Measurements from ENCODE around the gene ATP1A2. TPM values are rescaled to one million over a fixed set of nuclear protein-coding genes. Genes with fewer than 3 reads are reported as not detected.

Gene ATP1A2
- total RNA-seq, 1 donor from 2014 or later, result not detected

- no peaks in the 10 kb centered on the region for H3K36me3 Mint-ChIP-seq (ENCODE audit: low read depth)
- no peaks in the 10 kb centered on the region for H3K4me1 Mint-ChIP-seq (ENCODE audit: low read depth)
- H3K9me3 Mint-ChIP-seq, result no peaks in the 10 kb centered on the region
- H3K27me3 Mint-ChIP-seq (ENCODE audit: low read depth), result peaks cover 18% of the 10 kb centered on the region
- no peak for DNase-seq (ENCODE audit: low spot score)
- intact Hi-C loops (cut with micrococcal nuclease), result no loop called here
- no peak overlapping the region for H3K27ac Mint-ChIP-seq
- no peak overlapping the region for H3K4me3 Mint-ChIP-seq (ENCODE audit: low read depth)
Observed at GRCh38 chr1:160136121-160136925, 20.8 kb downstream of the ATP1A2 start.

- H3K9me3 Mint-ChIP-seq, result no peaks in the 10 kb centered on the region
- DNase-seq (ENCODE audit: low spot score), result no peak
- H3K27ac Mint-ChIP-seq, result no peak overlapping the region
- no peaks in the 10 kb centered on the region for H3K4me1 Mint-ChIP-seq (ENCODE audit: low read depth)
- intact Hi-C loops (cut with micrococcal nuclease), result no loop called here
- H3K36me3 Mint-ChIP-seq (ENCODE audit: low read depth), result no peaks in the 10 kb centered on the region
- H3K27me3 Mint-ChIP-seq (ENCODE audit: low read depth), result peaks cover 17% of the 10 kb centered on the region
- H3K4me3 Mint-ChIP-seq (ENCODE audit: low read depth), result no peak overlapping the region
Observed at GRCh38 chr1:160136926-160137200, 21.3 kb downstream of the ATP1A2 start.

GRCh38 chr1:160137216-160137862, 21.8 kb downstream of the ATP1A2 start:
- intact Hi-C loops (cut with micrococcal nuclease), result no loop called here
- DNase-seq (ENCODE audit: low spot score), result no peak
- Mint-ChIP-seq H3K27me3 (ENCODE audit: low read depth) (peaks cover 13% of the 10 kb centered on the region), H3K4me1 (ENCODE audit: low read depth) (no peaks in the 10 kb centered on the region), H3K9me3 (no peaks in the 10 kb centered on the region), H3K4me3 (ENCODE audit: low read depth) (no peak overlapping the region), H3K36me3 (ENCODE audit: low read depth) (no peaks in the 10 kb centered on the region), H3K27ac (no peak overlapping the region)

- H3K27me3 Mint-ChIP-seq (ENCODE audit: low read depth), result peaks cover 7% of the 10 kb centered on the region
Observed at GRCh38 chr1:160139840-160140239, 24.3 kb downstream of the ATP1A2 start.

GRCh38 chr1:160143695-160144094, 28.1 kb downstream of the ATP1A2 start:
- no peaks in the 10 kb centered on the region for H3K4me1 Mint-ChIP-seq (ENCODE audit: low read depth)
- H3K27ac Mint-ChIP-seq, result no peak overlapping the region
- H3K27me3 Mint-ChIP-seq (ENCODE audit: low read depth), result peaks cover 12% of the 10 kb centered on the region
- H3K4me3 Mint-ChIP-seq (ENCODE audit: low read depth), result no peak overlapping the region
- intact Hi-C loops (cut with micrococcal nuclease), result no loop called here
- no peak for DNase-seq (ENCODE audit: low spot score)
- no peaks in the 10 kb centered on the region for H3K9me3 Mint-ChIP-seq
- no peaks in the 10 kb centered on the region for H3K36me3 Mint-ChIP-seq (ENCODE audit: low read depth)

More at GRCh38 chr1:160139840-160140239, 24.3 kb downstream of the ATP1A2 start:
- intact Hi-C loops (cut with micrococcal nuclease), result no loop called here
- no peak for DNase-seq (ENCODE audit: low spot score)
- Mint-ChIP-seq H3K4me3 (ENCODE audit: low read depth) (no peak overlapping the region), H3K4me1 (ENCODE audit: low read depth) (no peaks in the 10 kb centered on the region), H3K27ac (no peak overlapping the region), H3K9me3 (no peaks in the 10 kb centered on the region), H3K36me3 (ENCODE audit: low read depth) (no peaks in the 10 kb centered on the region)

- Mint-ChIP-seq H3K4me3 (ENCODE audit: low read depth) (no peak overlapping the region), H3K27me3 (ENCODE audit: low read depth) (peaks cover 14% of the 10 kb centered on the region), H3K9me3 (no peaks in the 10 kb centered on the region), H3K27ac (no peak overlapping the region), H3K36me3 (ENCODE audit: low read depth) (no peaks in the 10 kb centered on the region), H3K4me1 (ENCODE audit: low read depth) (no peaks in the 10 kb centered on the region)
- DNase-seq (ENCODE audit: low spot score), result no peak
- intact Hi-C loops (cut with micrococcal nuclease), result no loop called here
Observed at GRCh38 chr1:160144921-160145320, 29.4 kb downstream of the ATP1A2 start.

- intact Hi-C loops (cut with micrococcal nuclease), result no loop called here
- Mint-ChIP-seq H3K27me3 (ENCODE audit: low read depth) (peaks cover 17% of the 10 kb centered on the region), H3K4me1 (ENCODE audit: low read depth) (no peaks in the 10 kb centered on the region), H3K27ac (no peak overlapping the region), H3K9me3 (no peaks in the 10 kb centered on the region), H3K4me3 (ENCODE audit: low read depth) (no peak overlapping the region), H3K36me3 (ENCODE audit: low read depth) (no peaks in the 10 kb centered on the region)
- no peak for DNase-seq (ENCODE audit: low spot score)
Observed at GRCh38 chr1:160146107-160146506, 30.5 kb downstream of the ATP1A2 start.

GRCh38 chr1:160148121-160148520, 32.6 kb downstream of the ATP1A2 start:
- no peak for DNase-seq (ENCODE audit: low spot score)
- intact Hi-C loops (cut with micrococcal nuclease), result no loop called here
- no peak overlapping the region for H3K27ac Mint-ChIP-seq
- no peaks in the 10 kb centered on the region for H3K4me1 Mint-ChIP-seq (ENCODE audit: low read depth)
- no peaks in the 10 kb centered on the region for H3K36me3 Mint-ChIP-seq (ENCODE audit: low read depth)
- H3K4me3 Mint-ChIP-seq (ENCODE audit: low read depth), result no peak overlapping the region
- no peaks in the 10 kb centered on the region for H3K9me3 Mint-ChIP-seq
- H3K27me3 Mint-ChIP-seq (ENCODE audit: low read depth), result peaks cover 19% of the 10 kb centered on the region

GRCh38 chr1:160149233-160149632, 33.7 kb downstream of the ATP1A2 start:
- Mint-ChIP-seq H3K4me1 (ENCODE audit: low read depth) (no peaks in the 10 kb centered on the region), H3K27ac (no peak overlapping the region), H3K9me3 (no peaks in the 10 kb centered on the region), H3K4me3 (ENCODE audit: low read depth) (no peak overlapping the region), H3K36me3 (ENCODE audit: low read depth) (no peaks in the 10 kb centered on the region), H3K27me3 (ENCODE audit: low read depth) (peaks cover 19% of the 10 kb centered on the region)
- intact Hi-C loops (cut with micrococcal nuclease), result no loop called here
- DNase-seq (ENCODE audit: low spot score), result no peak

- intact Hi-C loops (cut with micrococcal nuclease), result no loop called here
- Mint-ChIP-seq H3K36me3 (ENCODE audit: low read depth) (no peaks in the 10 kb centered on the region), H3K4me1 (ENCODE audit: low read depth) (no peaks in the 10 kb centered on the region), H3K4me3 (ENCODE audit: low read depth) (no peak overlapping the region), H3K9me3 (no peaks in the 10 kb centered on the region), H3K27me3 (ENCODE audit: low read depth) (peaks cover 20% of the 10 kb centered on the region), H3K27ac (no peak overlapping the region)
- no peak for DNase-seq (ENCODE audit: low spot score)
Observed at GRCh38 chr1:160149716-160150115, 34.2 kb downstream of the ATP1A2 start.

GRCh38 chr1:160151303-160151702, 35.7 kb downstream of the ATP1A2 start, which contains the start of gene ATP1A4:
Gene ATP1A4, plus strand, starts transcription at chr1:160151603. Its CDS starts 438 bp downstream, at chr1:160152041.
- H3K27me3 Mint-ChIP-seq (ENCODE audit: low read depth), result peaks cover 26% of the 10 kb centered on the region
- no peak for DNase-seq (ENCODE audit: low spot score)
- H3K9me3 Mint-ChIP-seq, result no peaks in the 10 kb centered on the region
- H3K36me3 Mint-ChIP-seq (ENCODE audit: low read depth), result no peaks in the 10 kb centered on the region
- no peak within 1 kb of the TSS for H3K4me3 Mint-ChIP-seq (ENCODE audit: low read depth)
- H3K27ac Mint-ChIP-seq, result no peak within 1 kb of the TSS
- H3K4me1 Mint-ChIP-seq (ENCODE audit: low read depth), result no peaks in the 10 kb centered on the region
- intact Hi-C loops (cut with micrococcal nuclease), result no loop called here

- no peak for DNase-seq (ENCODE audit: low spot score)
- Mint-ChIP-seq H3K4me1 (ENCODE audit: low read depth) (peaks cover 3% of the 10 kb centered on the region), H3K27ac (no peak overlapping the region), H3K4me3 (ENCODE audit: low read depth) (no peak overlapping the region), H3K27me3 (ENCODE audit: low read depth) (peaks cover 23% of the 10 kb centered on the region), H3K36me3 (ENCODE audit: low read depth) (no peaks in the 10 kb centered on the region), H3K9me3 (no peaks in the 10 kb centered on the region)
- intact Hi-C loops (cut with micrococcal nuclease), result no loop called here
Observed at GRCh38 chr1:160154790-160155189, 39.2 kb downstream of the ATP1A2 start.

GRCh38 chr1:160156361-160156760, 40.8 kb downstream of the ATP1A2 start:
- Mint-ChIP-seq H3K4me3 (ENCODE audit: low read depth) (no peak overlapping the region), H3K9me3 (no peaks in the 10 kb centered on the region), H3K27me3 (ENCODE audit: low read depth) (peaks cover 20% of the 10 kb centered on the region), H3K27ac (no peak overlapping the region), H3K4me1 (ENCODE audit: low read depth) (peaks cover 3% of the 10 kb centered on the region), H3K36me3 (ENCODE audit: low read depth) (no peaks in the 10 kb centered on the region)
- intact Hi-C loops (cut with micrococcal nuclease), result no loop called here
- no peak for DNase-seq (ENCODE audit: low spot score)
